Ovary (tissue), 9 donors: ENCODE data around the gene OR51G2. TPM values are rescaled to one million over a fixed set of nuclear protein-coding genes. Genes with fewer than 3 reads are reported as not detected.

Experiments used
- DNase-seq, 5 donors: peaks; one replicate each; pipeline ENCODE4 v3.0.0-alpha.2; 2019 to 2020
- H3K27ac ChIP-seq, 2 donors: fragments of 200-600 bp; one replicate each; pipeline versions ENCODE4 v1.5.1 to v1.8.0; 2019 to 2022
- H3K27me3 ChIP-seq: fragments of 200-600 bp; one replicate; pipeline ENCODE4 v1.8.0; 2022
- H3K36me3 ChIP-seq: fragments of 200-600 bp; sonication (generic); one replicate; pipeline ENCODE4 v1.5.1; 2019
- H3K4me1 ChIP-seq: one replicate; pipeline ENCODE4 v1.8.1; 2013; ENCODE audit warnings: mild to moderate bottlenecking, moderate library complexity; ENCODE audit not compliant: insufficient read depth
- H3K4me3 ChIP-seq: fragments of 200-600 bp; sonication (generic); one replicate; pipeline ENCODE4 v1.5.1; 2017
- H3K9me3 ChIP-seq, 2 donors: fragments of 200-600 bp in 1 of 2; sonication (generic) in 1 of 2; one replicate each; pipeline versions ENCODE4 v1.5.1 to v1.8.1; 2013 to 2019; ENCODE audit warnings: mild to moderate bottlenecking in 1 of 2, moderate library complexity in 1 of 2
- CTCF ChIP-seq, 3 donors: fragments of 450-650 bp in 2 of 3; fragments of 200-600 bp in 1 of 3; IDR thresholded peaks; one replicate each; pipeline versions ENCODE4 v1.5.1 to v1.8.0; 2016 to 2022; ENCODE audit warnings: antibody characterized with exemption in 3 of 3, mild to moderate bottlenecking in 1 of 3
- EP300 ChIP-seq: sonication (generic); formaldehyde crosslinking; IDR thresholded peaks from one replicate; pipeline ENCODE4 v1.6.1; 2017; ENCODE audit warnings: antibody characterized with exemption
- POLR2A ChIP-seq: fragments of 450-650 bp; IDR thresholded peaks from one replicate; pipeline ENCODE4 v1.6.1; 2017; ENCODE audit warnings: antibody characterized with exemption, mild to moderate bottlenecking, moderate library complexity
- WGBS, 3 donors: extraction: QIAGEN DNeasy Blood & Tissue Kit in 1 of 3; methylation state at CpG; one replicate each; pipeline versions ENCODE4 v1.1.5 to v1.1.7; 2013 to 2017; 5-methylcytosine and 5-hydroxymethylcytosine counted together
- intact Hi-C, 4 donors: fragments of 100-400 bp; cut with DNase I; formaldehyde crosslinking; loops; one replicate each; pipeline versions ENCODE4 v1.11.0 to v1.15.1; 2022 to 2023
- polyA plus RNA-seq, 2 donors: library from polyadenylated mRNA; stranded (reverse); fragments of 200-250 nt in 1 of 2; fragments of 350-450 nt in 1 of 2; fragmentation: Illumina TruSeq in 1 of 2; extraction: RNeasy Lipid Tissue Mini Kit (QIAGEN cat#74804) in 1 of 2; gene quantifications; one replicate each; pipeline ENCODE4 v1.2.3, GENCODE V29; 2013 to 2014
- total RNA-seq, 7 donors: library from RNA; depleted of rRNA in 2 of 7; stranded (reverse); fragments of >200 nt in 2 of 7; fragmentation: NEBNext Ultra II Directional in 3 of 7; extraction: Animal tissue kit (Norgen Biotek cat#: 25700) in 3 of 7; gene quantifications; one replicate each; pipeline versions ENCODE4 v1.1.0 to v1.2.4, GENCODE V29; 2016 to 2023
- donor health status: DM: no; HTN: no; CAD: no; lungs with moderate emphysema.
- donor health status: DM: no; HTN: no; CAD: no.
- donor health status: Bipolar disorder and iron deficiency.
- donor health status: DM: yes; HTN: yes; CAD: no.
- donor health status: DM: no; HTN: no; CAD: no.
- donor health status: DM: yes; HTN: yes; CAD: no.

OR51G2 gene
- total and polyA plus RNA-seq, 9 donors: not detected

GRCh38 chr11:4882543-4882942 is 36.6 kb downstream of the OR51G2 start:
- H3K4me3 ChIP-seq: no peak overlapping the region

GRCh38 chr11:4881860-4882500 is 37.2 kb downstream of the OR51G2 start, which contains the start of gene OR51T1:
Gene OR51T1 (plus strand): TSS chr11:4881900. CDS start chr11:4881900, 0 bp downstream.
- Histone ChIP-seq H3K4me3 (no peak within 1 kb of the TSS), H3K9me3 (no peaks in the 10 kb centered on the region), H3K27me3 (no peaks in the 10 kb centered on the region), H3K27ac (no peak within 1 kb of the TSS), H3K36me3 (no peaks in the 10 kb centered on the region), H3K4me1 (no peaks in the 10 kb centered on the region)
- 65 to 67% (median 67%) methylated on average over 8 of the region's 8 CpGs for WGBS, 3 donors
- DNase-seq: no peak
- intact Hi-C loops: no loop called here
- TF ChIP-seq EP300 (no peak), POLR2A (no peak), CTCF (IDR thresholded peaks at IDR 0.05) (no peak)

More at GRCh38 chr11:4882543-4882942, 36.6 kb downstream of the OR51G2 start:
- Histone ChIP-seq H3K4me1 (no peaks in the 10 kb centered on the region), H3K27ac (no peak overlapping the region), H3K36me3 (no peaks in the 10 kb centered on the region), H3K27me3 (no peaks in the 10 kb centered on the region), H3K9me3 (no peaks in the 10 kb centered on the region)
- intact Hi-C loops: no loop called here
- 81 to 84% (median 83%) methylated on average over 5 of the region's 5 CpGs for WGBS, 3 donors
- DNase-seq: no peak
- TF ChIP-seq EP300 (no peak), POLR2A (no peak), CTCF (IDR thresholded peaks at IDR 0.05) (no peak)

GRCh38 chr11:4881188-4881587 is 38.0 kb downstream of the OR51G2 start:
- Histone ChIP-seq H3K27ac (no peak overlapping the region), H3K9me3 (no peaks in the 10 kb centered on the region), H3K36me3 (no peaks in the 10 kb centered on the region), H3K4me1 (no peaks in the 10 kb centered on the region), H3K4me3 (no peak overlapping the region), H3K27me3 (no peaks in the 10 kb centered on the region)
- DNase-seq: no peak
- WGBS, 3 donors: 59 to 73% (median 69%) methylated on average over 4 of the region's 4 CpGs
- intact Hi-C loops: no loop called here
- TF ChIP-seq POLR2A: no peak
- TF ChIP-seq CTCF (IDR thresholded peaks at IDR 0.05): no peak
- TF ChIP-seq EP300: no peak

- Histone ChIP-seq H3K9me3 (no peaks in the 10 kb centered on the region), H3K27me3 (no peaks in the 10 kb centered on the region), H3K4me3 (no peak overlapping the region), H3K27ac (no peak overlapping the region), H3K36me3 (no peaks in the 10 kb centered on the region), H3K4me1 (no peaks in the 10 kb centered on the region)
- intact Hi-C loops: no loop called here
- 21 to 43% (median 24%) methylated on average over 1 of the region's 1 CpG for WGBS, 3 donors
- DNase-seq: no peak
- TF ChIP-seq CTCF (IDR thresholded peaks at IDR 0.05): no peak
- no peak for TF ChIP-seq POLR2A
- no peak for TF ChIP-seq EP300
These were observed 53.3 kb downstream of the OR51G2 start for GRCh38 chr11:4865855-4866254.
